Smooth muscle cell (in vitro differentiated cells): ENCODE data around the gene TMTC3. TPM values are rescaled to one million over a fixed set of nuclear protein-coding genes. Genes with fewer than 3 reads are reported as not detected.

Source experiments
- DNase-seq: peaks from one replicate; lab custom pipeline; 2025; ENCODE audit not compliant: unreplicated experiment; lab: John Stamatoyannopoulos, UW
- H2AFZ ChIP-seq: fragments of 200-600 bp; sonication (generic); 2 replicates; pipeline ENCODE4 v1.6.0; 2016; ENCODE audit warnings: antibody characterized with exemption, low read depth, mild to moderate bottlenecking
- H3F3A ChIP-seq: fragments of 200-600 bp; sonication (generic); 2 replicates; pipeline ENCODE4 v1.6.0; 2017; ENCODE audit warnings: antibody characterized with exemption, low read depth
- H3K27ac ChIP-seq: fragments of 200-600 bp; sonication (generic); 2 replicates; pipeline ENCODE4 v1.5.1; 2016; ENCODE audit warnings: low read depth, mild to moderate bottlenecking
- H3K27me3 ChIP-seq: fragments of 200-600 bp; sonication (generic); 2 replicates; pipeline ENCODE4 v1.6.1; 2016; ENCODE audit warnings: low read depth, mild to moderate bottlenecking
- H3K36me3 ChIP-seq: fragments of 200-600 bp; sonication (generic); 2 replicates; pipeline ENCODE4 v1.5.1; 2016; ENCODE audit warnings: low read depth
- H3K4me1 ChIP-seq: fragments of 200-600 bp; sonication (generic); 2 replicates; pipeline ENCODE4 v1.5.1; 2016; ENCODE audit warnings: low read depth
- H3K4me2 ChIP-seq: fragments of 200-600 bp; sonication (generic); 2 replicates; pipeline ENCODE4 v1.6.0; 2016; ENCODE audit warnings: mild to moderate bottlenecking
- H3K4me3 ChIP-seq: fragments of 200-600 bp; sonication (generic); 2 replicates; pipeline ENCODE4 v1.5.1; 2016; ENCODE audit warnings: mild to moderate bottlenecking
- H3K79me2 ChIP-seq: fragments of 200-600 bp; sonication (generic); 2 replicates; pipeline ENCODE4 v1.6.0; 2016; ENCODE audit warnings: low read depth, mild to moderate bottlenecking
- H3K9ac ChIP-seq: fragments of 200-600 bp; sonication (generic); 2 replicates; pipeline ENCODE4 v1.6.0; 2016; ENCODE audit warnings: low read depth
- H3K9me3 ChIP-seq: fragments of 200-600 bp; sonication (generic); replicated peaks from 2 replicates; pipeline ENCODE4 v1.5.1; 2016; ENCODE audit warnings: low read depth
- H4K20me1 ChIP-seq: fragments of 200-600 bp; sonication (generic); 2 replicates; pipeline ENCODE4 v1.6.0; 2016; ENCODE audit warnings: low read depth
- CTCF ChIP-seq: fragments of 200-600 bp; sonication (generic); IDR thresholded peaks from 2 replicates; pipeline ENCODE4 v1.5.1; 2017; ENCODE audit warnings: borderline replicate concordance, mild to moderate bottlenecking, antibody characterized with exemption; ENCODE audit not compliant: insufficient read depth, poor library complexity, severe bottlenecking
- WGBS: methylation state at CpG from one replicate; pipeline ENCODE4 v1.1.7; 2016; ENCODE audit warnings: low lambda C conversion rate; 5-methylcytosine and 5-hydroxymethylcytosine counted together
- polyA plus RNA-seq: library from polyadenylated mRNA; unstranded; fragments of >200 nt; fragmentation: Nextera tagmentation; extraction: Ambion mirVana; gene quantifications from 2 replicates; pipeline ENCODE4 v1.2.1, GENCODE V29; 2016
- total RNA-seq: library from RNA; depleted of rRNA; stranded (reverse); fragments of >200 nt; gene quantifications from 2 replicates; pipeline ENCODE4 v1.2.3, GENCODE V29; 2014

The TMTC3 gene
- total and polyA plus RNA-seq, 2 experiments from 2014 or later = 8.7 to 49.3 TPM

DNA sequence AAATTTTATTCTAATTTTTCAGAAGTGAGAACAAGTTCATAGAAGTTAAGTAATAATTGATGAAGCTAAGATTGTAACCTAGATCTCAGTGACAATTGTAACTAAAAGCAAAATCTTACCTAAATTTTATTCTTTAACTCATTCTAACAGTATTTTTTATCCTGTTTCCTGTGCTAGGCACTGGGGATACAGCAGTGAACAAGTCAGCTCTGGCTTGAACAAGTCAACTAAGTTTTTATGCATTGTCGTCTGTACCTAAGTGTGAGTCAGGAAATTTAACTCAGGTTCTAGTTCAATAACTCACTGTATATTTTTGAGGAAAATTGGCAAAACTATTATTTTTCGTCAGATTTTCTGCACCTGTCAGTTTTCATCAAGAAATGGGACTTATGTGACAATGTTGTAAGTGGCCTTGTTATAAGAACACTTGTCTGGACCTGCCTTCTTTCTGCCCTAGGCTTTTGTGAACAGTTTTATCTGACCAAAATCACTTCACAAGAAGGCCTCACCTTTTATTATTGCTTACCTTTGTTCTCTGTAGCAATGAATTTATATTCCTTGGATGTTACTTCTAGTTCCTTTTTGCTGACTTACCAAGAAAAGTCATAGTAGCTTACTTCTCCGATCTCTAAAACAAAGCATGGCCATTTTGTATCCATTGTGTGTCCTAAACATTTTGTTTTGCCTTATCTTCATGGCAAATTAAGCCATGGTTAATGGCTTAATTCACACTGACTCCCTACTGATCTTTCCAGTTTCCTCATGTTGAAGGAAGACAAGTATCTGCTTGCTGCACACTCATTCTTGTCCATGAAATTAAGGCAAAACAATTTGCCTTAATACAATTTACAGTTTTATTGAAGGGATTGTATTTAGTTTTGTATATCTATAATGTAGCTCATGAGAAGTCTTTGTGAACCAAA is 2.7 kb downstream of the TMTC3 start:
- H3K27me3 ChIP-seq = no peaks in the 10 kb centered on the region
- peak overlapping the region; percentile 1 for H3K27ac ChIP-seq
- H3K36me3 ChIP-seq = no peaks in the 10 kb centered on the region
- no peak for TF ChIP-seq CTCF
- no peak overlapping the region for H3K4me3 ChIP-seq
- H4K20me1 ChIP-seq = peaks cover 8% of the 10 kb centered on the region
- no peak for DNase-seq
- H3K9ac ChIP-seq = no peak overlapping the region
- H3K79me2 ChIP-seq = peaks cover 49% of the 10 kb centered on the region
- 84% methylated on average over 3 of the region's 3 CpGs for WGBS
- H3F3A ChIP-seq = no peaks in the 10 kb centered on the region
- H2AFZ ChIP-seq = no peak overlapping the region
- no peak overlapping the region for H3K4me2 ChIP-seq
- peaks cover 14% of the 10 kb centered on the region for H3K4me1 ChIP-seq
- H3K9me3 ChIP-seq = no peaks in the 10 kb centered on the region

GRCh38 chr12:88145567-88146505 is 3.7 kb downstream of the TMTC3 start:
- no peak for DNase-seq
- peak overlapping the region; percentile 1 for H3K27ac ChIP-seq

DNA sequence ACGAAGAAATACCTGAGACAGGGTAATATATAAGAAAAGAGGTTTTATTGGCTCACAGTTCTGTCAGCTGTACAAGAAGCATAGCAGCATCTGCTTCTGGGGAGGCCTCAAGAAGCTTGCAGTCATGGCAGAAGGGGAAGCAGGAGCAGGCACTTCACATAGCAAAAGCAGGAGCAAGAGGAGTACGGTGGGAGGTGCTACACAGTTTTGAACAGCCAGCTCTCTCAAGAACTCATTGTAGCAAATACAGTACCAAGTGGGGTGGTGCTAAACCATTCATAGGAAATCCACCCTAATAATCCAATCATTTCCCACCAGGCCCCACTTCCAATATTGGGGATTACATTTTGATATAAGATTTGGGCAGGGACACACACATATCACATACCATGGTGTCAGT is 8.0 kb downstream of the TMTC3 start:
- H3K9ac ChIP-seq = no peak overlapping the region
- WGBS = 98% methylated on average over 2 of the region's 2 CpGs
- TF ChIP-seq CTCF = no peak
- no peak overlapping the region for H3K4me3 ChIP-seq
- no peaks in the 10 kb centered on the region for H3K9me3 ChIP-seq
- DNase-seq = no peak
- H3K27me3 ChIP-seq = no peaks in the 10 kb centered on the region
- no peak overlapping the region for H3K27ac ChIP-seq
- no peak overlapping the region for H3K4me2 ChIP-seq
- H2AFZ ChIP-seq = no peak overlapping the region
- H3K36me3 ChIP-seq = no peaks in the 10 kb centered on the region
- peaks cover 19% of the 10 kb centered on the region for H4K20me1 ChIP-seq
- H3F3A ChIP-seq = no peaks in the 10 kb centered on the region
- H3K79me2 ChIP-seq = peaks cover 30% of the 10 kb centered on the region
- no peaks in the 10 kb centered on the region for H3K4me1 ChIP-seq

More at GRCh38 chr12:88145567-88146505, 3.7 kb downstream of the TMTC3 start:
- peaks cover 14% of the 10 kb centered on the region for H3K4me1 ChIP-seq
- no peaks in the 10 kb centered on the region for H3K9me3 ChIP-seq
- TF ChIP-seq CTCF = no peak
- H3K9ac ChIP-seq = no peak overlapping the region
- peaks cover 8% of the 10 kb centered on the region for H4K20me1 ChIP-seq
- no peak overlapping the region for H2AFZ ChIP-seq
- H3K79me2 ChIP-seq = peaks cover 49% of the 10 kb centered on the region
- H3K36me3 ChIP-seq = no peaks in the 10 kb centered on the region
- no peak overlapping the region for H3K4me2 ChIP-seq
- H3F3A ChIP-seq = no peaks in the 10 kb centered on the region
- 71% methylated on average over 5 of the region's 5 CpGs for WGBS
- no peaks in the 10 kb centered on the region for H3K27me3 ChIP-seq
- H3K4me3 ChIP-seq = no peak overlapping the region
